ENCODE measurements around the gene LEUTX.
"Not testable (repeated sequence)": the region's sequence is repeated elsewhere in the genome, so short reads cannot be mapped to it uniquely, and the experiment has no call there.

LEUTX gene

GRCh38 chr19:39768786-39769185, 9.9 kb upstream of the LEUTX start:
- FAIRE-seq (no peak), DNase-seq (ENCODE audit: insufficient read length, low spot score) (no peak)

GRCh38 chr19:39780894-39781293, 2.2 kb downstream of the LEUTX start:
- DNase-seq (ENCODE audit: insufficient read length, low spot score): no peak
- FAIRE-seq: no peak

GRCh38 chr19:39788244-39788643, 9.6 kb downstream of the LEUTX start:
- FAIRE-seq: no peak
- no peak for DNase-seq (ENCODE audit: insufficient read length, low spot score)

- DNase-seq (ENCODE audit: insufficient read length, low spot score) (peak; percentile 58), FAIRE-seq (peak; percentile 86)
Measured at GRCh38 chr19:39792999-39793546, 14.4 kb downstream of the LEUTX start.

GRCh38 chr19:39795001-39795400, 16.3 kb downstream of the LEUTX start:
- FAIRE-seq: peak; percentile 76

GRCh38 chr19:39796000-39796498, 17.4 kb downstream of the LEUTX start:
- DNase-seq (ENCODE audit: insufficient read length, low spot score) (no peak), FAIRE-seq (no peak)

More at GRCh38 chr19:39795001-39795400, 16.3 kb downstream of the LEUTX start:
- DNase-seq (ENCODE audit: insufficient read length, low spot score): peak; percentile 22

GRCh38 chr19:39797083-39797482, 18.4 kb downstream of the LEUTX start:
- DNase-seq (ENCODE audit: insufficient read length, low spot score) (no peak), FAIRE-seq (no peak)

GRCh38 chr19:39802958-39803357, 24.3 kb downstream of the LEUTX start:
- FAIRE-seq (no peak), DNase-seq (ENCODE audit: insufficient read length, low spot score) (no peak)

- FAIRE-seq: no peak
Measured at GRCh38 chr19:39805104-39805503, 26.4 kb downstream of the LEUTX start.

GRCh38 chr19:39807846-39808364, 29.3 kb downstream of the LEUTX start:
- FAIRE-seq: no peak
- DNase-seq (ENCODE audit: insufficient read length, low spot score): no peak

More at GRCh38 chr19:39805104-39805503, 26.4 kb downstream of the LEUTX start:
- no peak for DNase-seq (ENCODE audit: insufficient read length, low spot score)

- not testable (repeated sequence) for DNase-seq (ENCODE audit: insufficient read length, low spot score); FAIRE-seq
Measured at GRCh38 chr19:39808688-39809087, 30.0 kb downstream of the LEUTX start.

GRCh38 chr19:39809368-39809767, 30.7 kb downstream of the LEUTX start:
- no peak for DNase-seq (ENCODE audit: insufficient read length, low spot score)
- FAIRE-seq: no peak

GRCh38 chr19:39810424-39810823, 31.8 kb downstream of the LEUTX start:
- FAIRE-seq: no peak

GRCh38 chr19:39811064-39811463, 32.4 kb downstream of the LEUTX start:
- FAIRE-seq: no peak

More at GRCh38 chr19:39810424-39810823, 31.8 kb downstream of the LEUTX start:
- no peak for DNase-seq (ENCODE audit: insufficient read length, low spot score)

GRCh38 chr19:39813264-39813993, 34.8 kb downstream of the LEUTX start:
- FAIRE-seq (no peak), DNase-seq (ENCODE audit: insufficient read length, low spot score) (no peak)

More at GRCh38 chr19:39811064-39811463, 32.4 kb downstream of the LEUTX start:
- no peak for DNase-seq (ENCODE audit: insufficient read length, low spot score)

- DNase-seq (ENCODE audit: insufficient read length, low spot score); FAIRE-seq: not testable (repeated sequence)
Measured at GRCh38 chr19:39814111-39814510, 35.5 kb downstream of the LEUTX start.

GRCh38 chr19:39814595-39814994, 35.9 kb downstream of the LEUTX start:
- FAIRE-seq (no peak), DNase-seq (ENCODE audit: insufficient read length, low spot score) (no peak)

GRCh38 chr19:39816287-39817048, 37.8 kb downstream of the LEUTX start:
- DNase-seq (ENCODE audit: insufficient read length, low spot score) (no peak), FAIRE-seq (no peak)

- FAIRE-seq (no peak), DNase-seq (ENCODE audit: insufficient read length, low spot score) (no peak)
Measured at GRCh38 chr19:39817888-39818561, 39.4 kb downstream of the LEUTX start.

GRCh38 chr19:39818626-39819097, 40.0 kb downstream of the LEUTX start:
- peak; percentile 81 for FAIRE-seq
- DNase-seq (ENCODE audit: insufficient read length, low spot score): no peak

All from GM19239 (cell line).